Measurements from ENCODE around the gene ADIPOR1.
"Not testable (repeated sequence)": the region's sequence is repeated elsewhere in the genome, so short reads cannot be mapped to it uniquely, and the experiment has no call there.

ADIPOR1 gene

DNA sequence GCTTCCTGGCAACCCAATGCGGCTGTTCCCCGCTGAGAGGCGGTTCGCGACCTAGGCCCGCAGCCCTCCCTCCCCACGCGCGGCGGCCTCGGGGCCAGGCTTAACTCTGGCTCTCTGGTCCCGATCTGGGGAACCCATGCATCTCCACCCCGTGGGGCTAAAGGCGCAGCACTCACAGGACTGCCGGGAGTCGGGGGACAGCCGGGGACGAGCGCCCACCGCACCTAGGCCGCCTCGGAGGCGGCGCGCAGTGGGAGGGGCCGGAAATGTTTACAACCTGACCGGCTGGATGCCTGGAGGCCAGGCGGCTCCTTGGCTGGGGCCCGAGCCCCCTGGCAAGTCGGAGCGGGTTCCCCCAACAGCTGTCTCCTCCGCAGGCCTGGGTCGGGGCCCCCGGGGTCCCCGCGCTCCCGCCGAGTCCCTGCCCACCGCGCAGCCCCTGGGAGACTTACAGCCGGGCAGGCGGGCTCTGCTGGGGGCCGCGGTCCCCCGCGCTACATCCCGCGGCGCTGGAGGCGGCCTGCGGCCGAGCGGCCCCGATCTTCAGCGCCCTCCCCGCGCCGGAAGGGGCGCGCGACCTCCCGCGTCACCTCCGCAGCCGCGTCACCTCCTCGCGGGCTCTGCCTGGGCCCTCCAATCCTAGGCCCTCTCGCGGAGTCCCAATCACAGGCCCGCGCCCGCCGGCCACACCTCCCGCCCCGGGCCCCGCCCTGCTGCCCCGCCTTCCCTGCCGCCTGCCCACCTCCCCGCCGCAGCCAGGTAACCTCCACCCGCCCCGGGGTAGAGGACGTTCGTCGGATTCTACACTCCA, at the start of gene ADIPOR1:
Gene ADIPOR1, minus strand, starts transcription at position 580 of the 811 bp plus-strand sequence. CDS start 7,242 bp downstream, outside the sequence.
- peak within 1 kb of the TSS; percentile 69; the same call in 1 of the 2 replicates for H3K27ac ChIP-seq
- no peaks in the 10 kb centered on the region for H3K9me3 ChIP-seq (ENCODE audit: low read depth, low read length)
- peak within 1 kb of the TSS; percentile 95 for H3K9ac ChIP-seq (ENCODE audit: insufficient read length)
- H3K36me3 ChIP-seq (ENCODE audit: insufficient read depth, low read length) = no peaks in the 10 kb centered on the region
- TF ChIP-seq POLR2AphosphoS5 (IDR thresholded peaks at IDR 0.05; ENCODE audit: borderline replicate concordance, low read depth, low read length) (peak; percentile 72), EZH2 (IDR thresholded peaks at IDR 0.05) (no peak), FOXP2 (optimal IDR thresholded peaks at IDR 0.05; ENCODE audit: control extremely low read depth, extremely low read length, insufficient read depth) (peak; percentile 64)
- DNase-seq (ENCODE audit: low read depth, low spot score) = no peak
- H3K4me3 ChIP-seq = peak within 1 kb of the TSS; percentile 95

DNA sequence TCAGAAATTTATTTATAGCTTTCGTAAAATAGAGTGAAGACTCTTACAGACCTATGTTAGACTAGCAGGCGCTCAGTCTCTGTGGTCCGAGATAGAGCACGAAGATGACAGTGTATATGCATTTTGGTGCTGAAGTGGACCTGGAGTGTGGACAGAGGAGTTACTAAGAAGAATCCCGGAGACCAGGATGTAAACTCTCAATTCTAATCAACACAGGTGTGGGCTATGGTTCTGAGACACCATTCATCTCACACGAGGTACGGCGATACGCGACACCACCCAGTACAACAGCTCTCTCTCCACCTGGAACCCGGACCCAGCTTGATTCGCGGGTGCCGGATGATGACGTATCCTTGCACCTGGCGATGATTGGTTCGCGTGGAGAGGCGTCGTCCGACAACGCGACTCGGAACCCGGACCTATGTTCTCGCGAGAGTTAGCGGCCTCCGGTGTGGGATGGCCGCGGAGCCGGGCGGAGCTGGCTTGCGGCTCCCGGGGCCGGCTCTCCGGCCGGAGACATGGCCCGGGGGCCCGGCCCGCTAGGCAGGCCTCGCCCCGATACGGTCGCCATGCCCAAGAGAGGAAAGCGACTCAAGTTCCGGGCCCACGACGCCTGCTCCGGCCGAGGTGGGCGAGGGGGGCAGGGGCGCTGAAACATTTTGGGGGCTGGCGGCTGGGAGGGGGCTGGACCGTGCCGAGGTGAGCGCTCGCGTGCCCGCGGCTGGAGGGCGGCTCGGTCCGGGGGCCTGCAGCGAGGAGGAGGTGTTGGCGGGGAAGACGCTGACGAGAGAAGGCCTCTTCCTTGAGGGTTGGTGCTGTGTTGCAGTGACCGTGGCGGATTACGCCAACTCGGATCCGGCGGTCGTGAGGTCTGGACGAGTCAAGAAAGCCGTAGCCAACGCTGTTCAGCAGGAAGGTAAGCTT, 49.1 kb upstream of the ADIPOR1 start, which contains the start of gene TMEM183A:
Gene TMEM183A, plus strand, starts transcription at position 427 of the 924 bp plus-strand sequence. Its CDS starts 92 bp downstream, at position 519.
- TF ChIP-seq EZH2 (IDR thresholded peaks at IDR 0.05) = no peak
- TF ChIP-seq FOXP2 (optimal IDR thresholded peaks at IDR 0.05; ENCODE audit: control extremely low read depth, extremely low read length, insufficient read depth) = no peak
- peak; percentile 99 for TF ChIP-seq POLR2AphosphoS5 (IDR thresholded peaks at IDR 0.05; ENCODE audit: borderline replicate concordance, low read depth, low read length)
- peak within 1 kb of the TSS; percentile 85 for H3K4me3 ChIP-seq
- H3K9ac ChIP-seq (ENCODE audit: insufficient read length) = peak within 1 kb of the TSS; percentile 82
- H3K27ac ChIP-seq = 0 out of 2 replicates have a peak within 1 kb of the TSS, but pooled peaks have one; percentile 19
- no peaks in the 10 kb centered on the region for H3K9me3 ChIP-seq (ENCODE audit: low read depth, low read length)
- DNase-seq (ENCODE audit: low read depth, low spot score) = peak; percentile 70
- H3K36me3 ChIP-seq (ENCODE audit: insufficient read depth, low read length) = peaks cover 32% of the 10 kb centered on the region

DNA sequence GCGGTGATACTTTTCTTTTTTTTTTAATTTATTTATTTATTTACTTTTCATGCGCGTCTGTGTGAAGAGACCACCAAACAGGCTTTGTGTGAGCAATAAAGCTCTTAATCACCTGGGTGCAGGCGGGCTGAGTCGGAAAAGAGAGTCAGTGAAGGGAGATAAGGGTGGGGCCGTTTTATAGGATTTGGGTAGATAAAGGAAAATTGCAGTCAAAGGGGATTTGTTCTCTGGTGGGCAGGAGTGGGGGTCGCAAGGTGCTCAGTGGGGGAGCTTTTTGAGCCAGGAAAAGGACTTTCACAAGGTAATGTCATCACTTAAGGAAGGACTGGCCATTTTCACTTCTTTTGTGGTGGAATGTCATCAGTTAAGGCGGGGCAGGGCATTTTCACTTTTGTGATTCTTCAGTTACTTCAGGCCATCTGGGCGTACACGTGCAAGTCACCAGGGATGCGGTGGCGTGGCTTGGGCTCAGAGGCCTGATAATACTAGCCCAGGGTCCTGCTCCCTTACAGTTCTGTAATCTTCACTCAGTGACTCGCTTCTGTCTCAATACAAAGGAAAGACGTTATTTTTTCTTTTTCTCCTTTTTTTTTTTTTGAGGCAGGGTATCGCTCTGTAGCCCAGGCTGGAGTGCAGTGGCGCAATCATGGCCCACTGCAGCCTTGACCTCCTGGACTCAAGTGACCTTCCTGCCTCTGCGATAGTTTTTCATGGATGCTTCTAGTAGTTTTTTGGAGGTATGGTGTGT, 47.5 kb upstream of the ADIPOR1 start:
- not testable (repeated sequence) for H3K27ac ChIP-seq; H3K9ac ChIP-seq (ENCODE audit: insufficient read length); H3K9me3 ChIP-seq (ENCODE audit: low read depth, low read length); DNase-seq (ENCODE audit: low read depth, low spot score); H3K4me3 ChIP-seq
- H3K36me3 ChIP-seq (ENCODE audit: insufficient read depth, low read length) = peaks cover 19% of the 10 kb centered on the region

DNA sequence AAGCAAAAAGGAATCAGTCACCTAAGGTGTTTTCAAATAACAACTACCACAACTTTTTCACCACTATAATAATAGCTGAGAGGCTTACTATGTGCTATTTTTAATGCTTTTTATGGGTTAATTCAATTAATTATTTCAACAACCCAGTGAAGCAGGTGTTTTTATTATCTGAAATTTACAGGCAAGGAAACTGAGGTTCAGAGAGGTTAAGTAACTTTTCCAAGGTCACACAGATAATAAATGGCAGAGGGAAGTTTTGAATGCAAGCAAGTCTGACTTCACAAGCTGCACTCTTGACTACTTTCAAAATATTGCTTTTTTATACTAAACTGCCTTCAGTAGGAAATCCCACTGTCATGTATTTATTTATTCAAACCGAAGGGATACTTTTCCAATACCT, 44.8 kb upstream of the ADIPOR1 start:
- H3K9ac ChIP-seq (ENCODE audit: insufficient read length) = no peak overlapping the region
- no peak overlapping the region for H3K4me3 ChIP-seq

DNA sequence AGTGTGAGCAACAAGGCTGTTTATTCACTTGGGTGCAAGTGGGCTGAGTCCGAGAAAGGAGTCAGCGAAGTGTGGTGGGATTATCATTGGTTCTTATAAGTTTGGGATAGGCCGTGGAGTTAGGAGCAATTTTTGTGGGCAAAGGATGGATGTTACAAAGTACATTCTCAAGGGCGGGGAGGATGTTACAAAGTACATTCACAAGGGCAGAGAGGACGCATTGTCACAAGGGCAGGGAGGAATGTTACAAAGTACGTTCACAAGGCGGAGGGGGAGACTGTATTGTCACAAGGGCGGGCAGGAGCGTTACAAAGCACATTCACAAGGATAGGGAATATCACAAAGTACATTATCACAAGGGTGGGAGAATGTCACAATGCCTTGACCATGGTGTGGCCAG, 43.9 kb upstream of the ADIPOR1 start:
- TF ChIP-seq POLR2AphosphoS5 (IDR thresholded peaks at IDR 0.05; ENCODE audit: borderline replicate concordance, low read depth, low read length) (no peak), EZH2 (IDR thresholded peaks at IDR 0.05) (no peak), FOXP2 (optimal IDR thresholded peaks at IDR 0.05; ENCODE audit: control extremely low read depth, extremely low read length, insufficient read depth) (no peak)
- Histone ChIP-seq H3K4me3 (no peak overlapping the region), H3K9ac (ENCODE audit: insufficient read length) (no peak overlapping the region), H3K9me3 (ENCODE audit: low read depth, low read length) (no peaks in the 10 kb centered on the region), H3K36me3 (ENCODE audit: insufficient read depth, low read length) (no peaks in the 10 kb centered on the region), H3K27ac (no peak overlapping the region)
- DNase-seq (ENCODE audit: low read depth, low spot score) = no peak

More for the DNA sequence above, 44.8 kb upstream of the ADIPOR1 start:
- TF ChIP-seq EZH2 (IDR thresholded peaks at IDR 0.05) = no peak
- TF ChIP-seq POLR2AphosphoS5 (IDR thresholded peaks at IDR 0.05; ENCODE audit: borderline replicate concordance, low read depth, low read length) = no peak
- no peak for TF ChIP-seq FOXP2 (optimal IDR thresholded peaks at IDR 0.05; ENCODE audit: control extremely low read depth, extremely low read length, insufficient read depth)
- DNase-seq (ENCODE audit: low read depth, low spot score) = no peak
- no peak overlapping the region for H3K27ac ChIP-seq
- H3K9me3 ChIP-seq (ENCODE audit: low read depth, low read length) = no peaks in the 10 kb centered on the region
- no peaks in the 10 kb centered on the region for H3K36me3 ChIP-seq (ENCODE audit: insufficient read depth, low read length)

DNA sequence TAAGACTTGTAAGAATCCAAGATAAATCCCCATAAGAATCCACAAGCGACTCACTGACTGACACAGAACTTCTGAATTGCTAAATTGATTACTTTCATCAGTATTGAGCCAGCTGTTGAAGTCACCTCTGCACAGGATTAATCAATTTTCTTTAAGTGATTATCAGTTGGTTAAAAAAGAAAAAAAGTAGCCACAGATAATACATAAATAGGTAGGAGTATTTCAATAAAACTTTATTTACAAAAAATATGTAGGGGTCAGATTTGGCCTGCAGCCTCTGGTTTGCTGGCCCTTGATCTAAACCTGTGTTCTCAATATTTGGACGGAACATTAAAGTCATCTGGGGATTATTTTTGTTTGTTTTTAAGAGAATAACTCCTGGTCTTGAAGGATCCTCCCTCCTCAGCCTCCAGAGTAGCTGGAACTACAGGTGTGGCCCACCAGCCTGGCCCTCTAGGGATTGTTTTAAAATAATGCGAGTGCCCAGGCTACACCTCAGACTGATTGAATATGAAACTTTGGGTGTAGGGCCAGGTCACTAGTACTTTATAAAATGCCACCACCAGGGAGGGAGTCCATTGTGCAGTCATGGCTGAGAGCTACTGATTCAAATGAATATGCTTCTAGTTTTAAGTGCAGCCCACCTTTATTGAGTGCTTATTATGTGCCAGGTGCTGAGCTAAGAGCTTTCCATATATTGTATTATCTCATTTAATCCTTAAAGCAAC, 42.3 kb upstream of the ADIPOR1 start:
- Histone ChIP-seq H3K9me3 (ENCODE audit: low read depth, low read length) (no peaks in the 10 kb centered on the region), H3K27ac (no peak overlapping the region)
- TF ChIP-seq POLR2AphosphoS5 (IDR thresholded peaks at IDR 0.05; ENCODE audit: borderline replicate concordance, low read depth, low read length) (no peak), EZH2 (IDR thresholded peaks at IDR 0.05) (no peak), FOXP2 (optimal IDR thresholded peaks at IDR 0.05; ENCODE audit: control extremely low read depth, extremely low read length, insufficient read depth) (no peak)

More for the DNA sequence above, 42.3 kb upstream of the ADIPOR1 start:
- Histone ChIP-seq H3K9ac (ENCODE audit: insufficient read length) (no peak overlapping the region), H3K36me3 (ENCODE audit: insufficient read depth, low read length) (no peaks in the 10 kb centered on the region), H3K4me3 (no peak overlapping the region)
- DNase-seq (ENCODE audit: low read depth, low spot score) = no peak

All from SK-N-MC (cell line).